Endothelial cell of umbilical vein (primary cell): Measurements from ENCODE around the gene TRMT44.
"Not testable (repeated sequence)": the region's sequence is repeated elsewhere in the genome, so short reads cannot be mapped to it uniquely, and the experiment has no call there.

Experiments
- CTCF ChIP-seq, 2 donors: IDR thresholded peaks; 1 replicate in 1 of 2; 2 replicates in 1 of 2; pipeline ENCODE4 v1.5.1; 2011; ENCODE audit warnings: low read length in 2 of 2, mild to moderate bottlenecking in 2 of 2, moderate library complexity in 2 of 2, control low read depth in 1 of 2, inconsistent platforms in 1 of 2, low read depth in 1 of 2; ENCODE audit not compliant: insufficient read depth in 1 of 2; ENCODE audit errors: extremely low read depth in 1 of 2
- POLR2AphosphoS5 ChIP-seq: IDR thresholded peaks from 2 replicates; pipeline ENCODE4 v1.6.1; 2012; ENCODE audit warnings: low read depth, mild to moderate bottlenecking, control low read depth, low read length, moderate library complexity; ENCODE audit not compliant: insufficient read depth

GRCh38 chr4:8420151-8420550, 20.4 kb upstream of the TRMT44 start:
- TF ChIP-seq POLR2AphosphoS5; CTCF (IDR thresholded peaks at IDR 0.05; ENCODE audit: extremely low read depth in 1 of 2, insufficient read depth in 1 of 2, low read depth in 1 of 2, low read length in 2 of 2): not testable (repeated sequence)
